ENCODE data around the gene NME7. TPM values are rescaled to one million over a fixed set of nuclear protein-coding genes. Genes with fewer than 3 reads are reported as not detected.

NME7 gene
- polyA plus RNA-seq, 1 experiment, result 7.5 TPM

DNA sequence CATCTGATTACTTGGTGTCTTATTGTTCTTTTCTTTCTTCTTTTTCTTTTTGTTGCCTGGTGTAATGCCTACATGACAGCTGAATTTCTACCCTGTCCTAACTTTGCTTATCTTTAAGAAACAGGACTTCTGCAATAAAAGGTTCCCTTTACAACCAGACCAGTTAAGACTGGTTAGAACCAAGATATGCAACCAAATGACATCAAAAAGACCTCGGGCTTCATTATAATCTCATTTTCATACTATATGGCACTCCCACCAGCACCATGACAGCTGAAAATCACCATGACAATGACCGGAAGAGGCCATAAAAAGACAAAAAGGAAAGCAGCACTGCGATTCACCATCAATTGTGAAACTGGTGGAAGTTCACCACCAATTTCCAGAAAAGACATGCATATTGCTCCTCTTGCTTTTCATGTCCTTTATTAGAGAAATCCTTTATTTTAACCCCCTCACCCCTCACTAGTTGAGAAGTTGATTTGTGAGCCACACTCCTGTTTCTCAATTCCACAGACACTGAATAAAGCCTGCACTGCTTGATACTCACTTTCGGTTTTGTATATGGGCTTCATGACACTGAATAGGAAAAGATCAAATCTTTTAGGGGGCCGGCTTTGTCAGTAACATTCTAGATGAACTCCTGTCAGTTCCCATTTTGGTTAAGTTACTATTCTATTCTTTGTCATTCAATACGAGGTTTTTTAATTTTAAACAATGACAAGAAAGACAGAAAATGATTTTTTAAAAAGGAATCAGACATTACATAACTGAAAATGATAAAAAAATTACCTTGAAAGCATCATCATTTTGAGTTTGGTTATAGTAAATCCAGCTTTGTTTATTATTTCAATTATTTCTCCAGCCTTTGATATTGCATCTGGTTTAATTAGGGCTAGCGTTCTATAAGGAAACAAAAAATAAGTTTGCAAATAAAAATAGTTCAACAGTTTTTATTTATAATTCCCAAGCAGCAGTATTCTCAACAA is 58.1 kb downstream of the NME7 start:
- H3K4me3 ChIP-seq (ENCODE audit: low read depth, low read length), result no peak overlapping the region
- no peaks in the 10 kb centered on the region for H3K27me3 ChIP-seq (ENCODE audit: control insufficient read depth, insufficient read depth, low read length)
- ChIA-PET CTCF (no interaction called here), POLR2A (no interaction called here)
- TF ChIP-seq, protein P1, sequence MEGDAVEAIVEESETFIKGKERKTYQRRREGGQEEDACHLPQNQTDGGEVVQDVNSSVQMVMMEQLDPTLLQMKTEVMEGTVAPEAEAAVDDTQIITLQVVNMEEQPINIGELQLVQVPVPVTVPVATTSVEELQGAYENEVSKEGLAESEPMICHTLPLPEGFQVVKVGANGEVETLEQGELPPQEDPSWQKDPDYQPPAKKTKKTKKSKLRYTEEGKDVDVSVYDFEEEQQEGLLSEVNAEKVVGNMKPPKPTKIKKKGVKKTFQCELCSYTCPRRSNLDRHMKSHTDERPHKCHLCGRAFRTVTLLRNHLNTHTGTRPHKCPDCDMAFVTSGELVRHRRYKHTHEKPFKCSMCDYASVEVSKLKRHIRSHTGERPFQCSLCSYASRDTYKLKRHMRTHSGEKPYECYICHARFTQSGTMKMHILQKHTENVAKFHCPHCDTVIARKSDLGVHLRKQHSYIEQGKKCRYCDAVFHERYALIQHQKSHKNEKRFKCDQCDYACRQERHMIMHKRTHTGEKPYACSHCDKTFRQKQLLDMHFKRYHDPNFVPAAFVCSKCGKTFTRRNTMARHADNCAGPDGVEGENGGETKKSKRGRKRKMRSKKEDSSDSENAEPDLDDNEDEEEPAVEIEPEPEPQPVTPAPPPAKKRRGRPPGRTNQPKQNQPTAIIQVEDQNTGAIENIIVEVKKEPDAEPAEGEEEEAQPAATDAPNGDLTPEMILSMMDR (IDR thresholded peaks at IDR 0.05; ENCODE audit: insufficient read depth, low read depth, low read length), result no peak
- no peaks in the 10 kb centered on the region for H3K36me3 ChIP-seq (ENCODE audit: control insufficient read depth, insufficient read depth, low read length)
- no peak for DNase-seq (ENCODE audit: low read depth)

DNA sequence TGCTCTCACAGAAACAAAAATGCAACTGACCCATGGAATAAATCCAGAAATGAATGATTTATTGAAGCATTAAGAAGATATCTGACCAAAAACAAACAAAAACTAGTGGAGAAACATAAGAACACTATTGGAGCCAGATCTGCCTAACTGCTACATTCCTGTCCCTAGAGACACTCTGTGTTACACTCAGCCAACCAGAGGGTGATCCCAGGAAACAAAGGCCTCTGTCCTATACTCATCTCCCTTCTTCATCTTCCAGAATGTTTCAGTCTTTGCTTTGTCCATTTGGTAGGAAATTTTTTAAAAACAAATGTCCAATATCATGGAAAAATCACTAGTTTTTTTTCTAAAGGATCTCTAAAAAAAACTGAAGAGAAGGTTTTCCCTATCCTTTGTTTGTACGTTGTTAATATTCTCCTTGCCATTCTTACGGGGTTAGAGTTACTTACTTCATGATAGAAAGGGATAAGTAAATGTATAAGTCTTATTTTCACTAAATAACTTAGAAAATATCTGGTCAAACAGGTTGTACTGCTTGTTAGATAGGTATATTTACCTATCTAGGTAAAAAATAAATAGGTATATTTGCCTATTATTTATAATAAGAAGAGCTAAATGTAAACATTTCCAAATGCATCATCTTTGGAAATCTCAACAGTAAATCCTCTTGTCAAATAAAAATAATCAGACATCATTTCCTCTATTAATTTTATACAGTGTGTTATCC is 59.1 kb downstream of the NME7 start:
- CTCF ChIA-PET, result no interaction called here
- Histone ChIP-seq H3K4me3 (ENCODE audit: low read depth, low read length) (no peak overlapping the region), H3K27me3 (ENCODE audit: control insufficient read depth, insufficient read depth, low read length) (no peaks in the 10 kb centered on the region), H3K36me3 (ENCODE audit: control insufficient read depth, insufficient read depth, low read length) (no peaks in the 10 kb centered on the region)
- TF ChIP-seq, protein P1 (IDR thresholded peaks at IDR 0.05; ENCODE audit: insufficient read depth, low read depth, low read length), result no peak
- POLR2A ChIA-PET, result no interaction called here
- no peak for DNase-seq (ENCODE audit: low read depth)

DNA sequence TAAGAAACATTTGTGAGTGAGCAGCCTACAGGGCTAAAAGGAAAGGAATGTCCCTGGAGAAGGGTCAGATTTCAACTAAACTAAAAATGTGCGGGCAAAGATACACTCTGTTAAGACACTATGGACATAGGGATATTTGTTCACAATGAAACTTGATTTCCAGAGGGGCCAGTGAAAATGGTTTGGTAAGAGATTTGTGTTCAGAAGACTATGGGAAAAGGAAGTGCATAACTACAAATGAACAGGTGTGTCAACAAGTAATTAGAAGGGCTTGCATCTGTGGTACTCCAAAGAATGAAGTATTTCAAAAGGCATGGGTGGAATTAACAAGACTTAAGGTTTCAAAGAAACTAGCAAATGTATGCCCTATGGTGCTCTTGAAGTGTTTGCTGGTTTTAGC is 60.4 kb downstream of the NME7 start:
- TF ChIP-seq, protein P1 (IDR thresholded peaks at IDR 0.05; ENCODE audit: insufficient read depth, low read depth, low read length), result no peak
- no peaks in the 10 kb centered on the region for H3K36me3 ChIP-seq (ENCODE audit: control insufficient read depth, insufficient read depth, low read length)
- ChIA-PET CTCF (no interaction called here), POLR2A (no interaction called here)
- no peak for DNase-seq (ENCODE audit: low read depth)
- H3K27me3 ChIP-seq (ENCODE audit: control insufficient read depth, insufficient read depth, low read length), result no peaks in the 10 kb centered on the region
- no peak overlapping the region for H3K4me3 ChIP-seq (ENCODE audit: low read depth, low read length)

DNA sequence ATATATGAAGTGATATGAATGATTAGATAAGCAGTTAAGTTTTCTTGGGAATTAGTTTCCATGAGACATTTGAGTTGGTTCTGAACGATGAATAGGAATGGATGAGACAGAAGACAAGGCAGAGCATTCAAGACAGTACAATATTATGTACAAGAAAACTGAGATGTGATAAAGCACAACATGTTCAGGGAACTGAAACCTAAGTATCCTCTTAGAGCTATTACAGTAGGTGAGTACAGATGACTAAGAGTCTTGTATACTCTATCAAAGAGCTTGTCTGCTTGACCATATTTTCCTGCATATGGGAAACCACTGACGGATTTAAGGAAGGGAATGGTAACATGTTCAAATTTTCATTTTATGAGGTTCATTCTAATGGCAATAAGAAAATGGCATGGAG is 61.6 kb downstream of the NME7 start:
- ChIA-PET POLR2A (no interaction called here), CTCF (no interaction called here)
- DNase-seq (ENCODE audit: low read depth), result no peak
- TF ChIP-seq, protein P1 (IDR thresholded peaks at IDR 0.05; ENCODE audit: insufficient read depth, low read depth, low read length), result no peak
- H3K4me3 ChIP-seq (ENCODE audit: low read depth, low read length), result no peak overlapping the region
- no peaks in the 10 kb centered on the region for H3K27me3 ChIP-seq (ENCODE audit: control insufficient read depth, insufficient read depth, low read length)
- no peaks in the 10 kb centered on the region for H3K36me3 ChIP-seq (ENCODE audit: control insufficient read depth, insufficient read depth, low read length)

DNA sequence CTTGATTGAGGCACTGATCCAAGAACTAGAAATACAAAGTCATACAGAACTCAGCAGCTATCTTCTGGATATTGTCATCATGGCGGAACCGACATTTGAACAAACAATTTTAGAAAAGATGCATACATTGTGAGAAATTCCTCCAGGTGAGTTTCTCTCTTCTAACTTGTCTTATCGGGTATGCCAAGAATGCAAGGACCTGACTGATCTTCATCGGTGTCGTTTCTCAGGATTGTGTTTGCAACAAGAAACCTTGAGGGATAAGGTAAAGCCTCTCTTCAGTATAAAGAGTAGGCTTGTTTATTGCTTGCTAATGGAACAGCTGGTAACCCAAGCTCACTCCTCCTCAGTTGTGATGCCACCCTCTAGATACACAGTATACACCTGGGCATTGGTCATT is 62.2 kb downstream of the NME7 start:
- no peak for DNase-seq (ENCODE audit: low read depth)
- no peaks in the 10 kb centered on the region for H3K36me3 ChIP-seq (ENCODE audit: control insufficient read depth, insufficient read depth, low read length)
- no peaks in the 10 kb centered on the region for H3K27me3 ChIP-seq (ENCODE audit: control insufficient read depth, insufficient read depth, low read length)
- H3K4me3 ChIP-seq (ENCODE audit: low read depth, low read length), result no peak overlapping the region
- ChIA-PET CTCF (no interaction called here), POLR2A (no interaction called here)
- TF ChIP-seq, protein P1 (IDR thresholded peaks at IDR 0.05; ENCODE audit: insufficient read depth, low read depth, low read length), result no peak
